Astrocyte (in vitro differentiated cells and primary cell): ENCODE results near the gene NCOA5. TPM values are rescaled to one million over a fixed set of nuclear protein-coding genes. Genes with fewer than 3 reads are reported as not detected.

ENCODE experiments used
- DNase-seq: peaks from one replicate; pipeline ENCODE4 v3.0.0-alpha.2; 2010; ENCODE audit warnings: low read depth
- FAIRE-seq: peaks from 2 replicates; lab custom pipeline; 2011; peaks lifted over from hg19 to GRCh38; lab: Jason Lieb, UNC
- H2AFZ ChIP-seq: 2 replicates; pipeline ENCODE4 v1.6.0; 2012; ENCODE audit warnings: low read depth, low read length, inconsistent platforms
- H3K27ac ChIP-seq: 2 replicates; pipeline ENCODE4 v1.5.1; 2011; ENCODE audit warnings: low read depth, low read length, inconsistent platforms
- H3K27me3 ChIP-seq: 2 replicates; pipeline ENCODE4 v1.6.0; 2011; ENCODE audit warnings: low read length, inconsistent platforms; ENCODE audit not compliant: insufficient read depth
- H3K36me3 ChIP-seq: 2 replicates; pipeline ENCODE4 v1.5.1; 2011; ENCODE audit warnings: low read length, inconsistent platforms; ENCODE audit not compliant: insufficient read depth
- H3K4me1 ChIP-seq: 2 replicates; pipeline ENCODE4 v1.5.1; 2011; ENCODE audit warnings: low read length, inconsistent platforms; ENCODE audit not compliant: insufficient read depth
- H3K4me2 ChIP-seq: 2 replicates; pipeline ENCODE4 v1.6.0; 2012; ENCODE audit warnings: low read length, inconsistent platforms
- H3K4me3 ChIP-seq: 2 replicates; pipeline ENCODE4 v1.5.1; 2011; ENCODE audit warnings: low read depth, mild to moderate bottlenecking, low read length, inconsistent platforms; ENCODE audit not compliant: insufficient read depth
- H3K79me2 ChIP-seq: 2 replicates; pipeline ENCODE4 v1.6.0; 2012; ENCODE audit warnings: mild to moderate bottlenecking, low read length, inconsistent platforms; ENCODE audit not compliant: insufficient read depth
- H3K9ac ChIP-seq: 2 replicates; pipeline ENCODE4 v1.6.0; 2012; ENCODE audit warnings: mild to moderate bottlenecking, low read length, inconsistent platforms
- H3K9me3 ChIP-seq: 2 replicates; pipeline ENCODE4 v1.5.1; 2012; ENCODE audit warnings: low read depth, mild to moderate bottlenecking, low read length, inconsistent platforms; ENCODE audit not compliant: insufficient read depth
- H4K20me1 ChIP-seq: 2 replicates; pipeline ENCODE4 v1.6.0; 2012; ENCODE audit warnings: low read length, inconsistent platforms; ENCODE audit not compliant: insufficient read depth
- H3K27ac Mint-ChIP-seq: one replicate; pipeline ENCODE4 v1.8.0; 2021; ENCODE audit warnings: mild to moderate bottlenecking, mixed read lengths; ENCODE audit not compliant: unreplicated experiment
- H3K27me3 Mint-ChIP-seq: one replicate; pipeline ENCODE4 v1.8.0; 2021; ENCODE audit warnings: low read depth, mixed read lengths; ENCODE audit not compliant: unreplicated experiment
- H3K36me3 Mint-ChIP-seq: one replicate; pipeline ENCODE4 v1.8.0; 2021; ENCODE audit warnings: low read depth, mixed read lengths; ENCODE audit not compliant: unreplicated experiment
- H3K4me1 Mint-ChIP-seq: one replicate; pipeline ENCODE4 v1.8.0; 2021; ENCODE audit warnings: low read depth, mixed read lengths; ENCODE audit not compliant: unreplicated experiment
- H3K4me3 Mint-ChIP-seq: one replicate; pipeline ENCODE4 v1.8.0; 2021; ENCODE audit warnings: mild to moderate bottlenecking, moderate library complexity, mixed read lengths; ENCODE audit not compliant: unreplicated experiment
- H3K9me3 Mint-ChIP-seq: one replicate; pipeline ENCODE4 v1.8.0; 2021; ENCODE audit warnings: mild to moderate bottlenecking, mixed read lengths; ENCODE audit not compliant: unreplicated experiment
- CTCF ChIP-seq: IDR thresholded peaks from 2 replicates; pipeline ENCODE4 v1.5.1; 2011; ENCODE audit warnings: low read depth, mild to moderate bottlenecking, inconsistent platforms, low read length, moderate library complexity; ENCODE audit not compliant: insufficient read depth
- EZH2 ChIP-seq: IDR thresholded peaks from 2 replicates; pipeline ENCODE4 v1.6.1; 2012; ENCODE audit warnings: mild to moderate bottlenecking, low read length, inconsistent platforms; ENCODE audit not compliant: insufficient read depth
- total RNA-seq: library from RNA; stranded (reverse); gene quantifications from 2 replicates; pipeline ENCODE4 v1.2.1, GENCODE V29; 2021

NCOA5 gene
- total RNA-seq, 1 donor from 2014 or later: 20.7 TPM

GRCh38 chr20:46034039-46034438 lies 55.7 kb downstream of the NCOA5 start:
- no peaks in the 10 kb centered on the region for H3K9me3 ChIP-seq
- H3K27me3 Mint-ChIP-seq: peaks cover 78% of the 10 kb centered on the region

GRCh38 chr20:46031701-46032254 lies 58.0 kb downstream of the NCOA5 start:
- H3K4me1 ChIP-seq: no peaks in the 10 kb centered on the region
- H3K4me2 ChIP-seq: peak overlapping the region; percentile 52
- Mint-ChIP-seq H3K36me3 (peaks cover 8% of the 10 kb centered on the region), H3K27ac (no peak overlapping the region), H3K27me3 (peaks cover 85% of the 10 kb centered on the region), H3K9me3 (peaks cover 9% of the 10 kb centered on the region), H3K4me3 (peak overlapping the region; percentile 67), H3K4me1 (no peaks in the 10 kb centered on the region)
- H3K27me3 ChIP-seq: peaks cover 61% of the 10 kb centered on the region
- no peak for FAIRE-seq
- DNase-seq: no peak
- TF ChIP-seq CTCF (no peak), EZH2 (peak; percentile 78)
- H3K4me3 ChIP-seq: no peak overlapping the region
- no peak overlapping the region for H3K9ac ChIP-seq
- no peaks in the 10 kb centered on the region for H3K9me3 ChIP-seq
- H3K27ac ChIP-seq: no peak overlapping the region
- H4K20me1 ChIP-seq: no peaks in the 10 kb centered on the region
- no peaks in the 10 kb centered on the region for H3K79me2 ChIP-seq
- H3K36me3 ChIP-seq: no peaks in the 10 kb centered on the region
- H2AFZ ChIP-seq: peak overlapping the region; percentile 34

More at GRCh38 chr20:46034039-46034438, 55.7 kb downstream of the NCOA5 start:
- no peak for TF ChIP-seq EZH2
- no peak for TF ChIP-seq CTCF
- no peaks in the 10 kb centered on the region for H3K4me1 Mint-ChIP-seq
- no peak overlapping the region for H3K4me3 ChIP-seq
- FAIRE-seq (no peak), DNase-seq (no peak)
- H3K79me2 ChIP-seq: no peaks in the 10 kb centered on the region
- no peaks in the 10 kb centered on the region for H4K20me1 ChIP-seq
- H3K4me3 Mint-ChIP-seq: no peak overlapping the region
- peaks cover 45% of the 10 kb centered on the region for H3K27me3 ChIP-seq
- no peaks in the 10 kb centered on the region for H3K36me3 ChIP-seq
- H3K27ac Mint-ChIP-seq: no peak overlapping the region
- no peak overlapping the region for H3K4me2 ChIP-seq
- no peaks in the 10 kb centered on the region for H3K4me1 ChIP-seq
- H3K9ac ChIP-seq: no peak overlapping the region
- H3K36me3 Mint-ChIP-seq: peaks cover 6% of the 10 kb centered on the region
- H3K9me3 Mint-ChIP-seq: peaks cover 9% of the 10 kb centered on the region
- H3K27ac ChIP-seq: no peak overlapping the region
- no peak overlapping the region for H2AFZ ChIP-seq

- H3K27ac Mint-ChIP-seq: no peak overlapping the region
- Histone ChIP-seq H3K79me2 (no peaks in the 10 kb centered on the region), H3K36me3 (no peaks in the 10 kb centered on the region), H3K4me3 (no peak overlapping the region), H3K4me2 (no peak overlapping the region), H3K9ac (no peak overlapping the region), H2AFZ (no peak overlapping the region), H4K20me1 (no peaks in the 10 kb centered on the region), H3K9me3 (no peaks in the 10 kb centered on the region), H3K27me3 (peaks cover 59% of the 10 kb centered on the region), H3K27ac (no peak overlapping the region), H3K4me1 (no peaks in the 10 kb centered on the region)
- FAIRE-seq: no peak
- DNase-seq: no peak
- H3K36me3 Mint-ChIP-seq: peaks cover 6% of the 10 kb centered on the region
- H3K9me3 Mint-ChIP-seq: peaks cover 9% of the 10 kb centered on the region
- H3K4me3 Mint-ChIP-seq: no peak overlapping the region
- no peaks in the 10 kb centered on the region for H3K4me1 Mint-ChIP-seq
- TF ChIP-seq CTCF: no peak
- no peak for TF ChIP-seq EZH2
- H3K27me3 Mint-ChIP-seq: peaks cover 83% of the 10 kb centered on the region
Observed at GRCh38 chr20:46031014-46031569, 58.7 kb downstream of the NCOA5 start.
